Iris pigment epithelial cell (primary cell): ENCODE data around the gene NIPBL.
"Not testable (repeated sequence)": the region's sequence is repeated elsewhere in the genome, so short reads cannot be mapped to it uniquely, and the experiment has no call there.

Experiments used
- DNase-seq: peaks from one replicate; pipeline ENCODE4 v3.0.0-alpha.2; 2011; ENCODE audit warnings: low read depth

Gene NIPBL

DNA sequence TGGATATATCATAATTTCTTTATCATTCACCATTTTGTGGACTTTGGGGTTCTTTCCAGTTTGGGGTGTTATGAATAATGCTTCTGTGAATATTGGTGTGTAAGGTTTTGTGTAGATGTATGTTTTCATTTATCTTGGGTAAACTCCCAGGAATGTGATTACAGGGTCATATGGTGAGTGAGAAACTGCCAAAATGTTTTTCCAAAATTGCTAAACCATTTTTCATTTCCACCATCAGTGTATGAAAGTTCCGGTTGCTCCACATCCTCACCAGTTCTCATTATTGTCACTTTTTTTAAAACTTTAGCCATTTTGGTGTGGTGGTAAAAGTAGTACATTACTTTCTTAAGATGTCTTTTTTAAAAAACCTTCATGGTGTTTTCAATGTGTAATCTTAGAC, 152.9 kb downstream of the NIPBL start:
- peak; percentile 20 for DNase-seq

- no peak for DNase-seq
Observed at GRCh38 chr5:37034955-37035354, 158.4 kb downstream of the NIPBL start.

- no peak for DNase-seq
Observed at GRCh38 chr5:37037840-37038239, 161.3 kb downstream of the NIPBL start.

DNA sequence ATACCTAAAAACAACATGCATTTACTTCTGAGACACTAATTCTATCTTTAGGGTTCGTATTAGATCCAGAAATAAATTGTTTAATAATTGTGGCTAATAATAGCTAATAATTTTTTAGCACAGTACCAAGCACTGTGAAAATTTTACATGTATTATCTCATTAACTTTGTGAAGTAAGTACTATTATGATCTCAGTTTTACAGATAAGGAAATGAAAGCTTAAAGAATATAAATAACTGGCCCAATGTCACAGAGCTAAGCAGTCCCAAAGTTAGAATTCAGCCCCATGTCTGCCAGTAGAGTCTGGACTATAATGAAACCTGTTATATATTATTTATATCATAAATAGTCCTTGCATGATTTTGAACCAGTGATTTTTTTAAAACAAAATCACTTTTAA, 163.3 kb downstream of the NIPBL start:
- no peak for DNase-seq

DNA sequence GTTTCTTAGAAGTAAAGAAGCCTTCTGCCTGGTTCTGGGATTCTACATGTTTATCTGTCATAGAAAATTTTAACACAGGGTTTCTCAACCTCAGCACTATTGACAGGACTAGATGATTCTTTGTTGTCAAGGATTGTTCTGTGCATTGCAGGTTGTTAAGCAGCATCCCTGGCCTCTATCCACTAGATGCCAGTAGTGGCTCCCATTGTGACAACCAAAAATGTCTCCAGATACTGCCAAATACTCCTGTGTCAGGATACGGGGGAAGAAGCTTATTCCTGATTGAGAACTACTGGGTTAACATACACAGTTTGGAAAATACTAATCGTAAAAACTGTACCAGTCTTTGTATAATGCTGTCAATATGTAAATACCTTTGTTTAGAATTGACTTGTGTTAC, 167.1 kb downstream of the NIPBL start:
- peak; percentile 5 for DNase-seq

GRCh38 chr5:37044120-37044519, 167.6 kb downstream of the NIPBL start:
- DNase-seq, result no peak

GRCh38 chr5:37045703-37046102, 169.1 kb downstream of the NIPBL start:
- no peak for DNase-seq

GRCh38 chr5:37047947-37048346, 171.4 kb downstream of the NIPBL start:
- DNase-seq, result no peak

DNA sequence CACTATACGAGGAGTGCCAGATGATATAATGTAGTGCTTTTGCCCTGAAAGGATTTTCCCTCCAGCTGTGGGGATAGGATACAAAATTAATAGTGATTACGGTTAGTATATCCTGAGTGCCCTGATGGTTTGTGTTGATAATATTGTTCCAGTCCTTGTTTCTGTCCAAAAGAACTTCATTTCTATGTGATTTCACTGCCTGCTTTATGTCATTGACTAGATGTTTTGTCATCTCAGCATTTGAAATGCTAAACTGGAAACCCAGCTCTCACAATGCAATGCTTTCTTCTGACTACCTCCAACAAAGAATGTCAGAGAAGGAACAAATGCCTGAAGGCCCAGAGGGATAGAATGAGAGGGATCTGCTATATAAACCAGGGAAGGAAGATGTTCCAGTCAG, 177.8 kb downstream of the NIPBL start:
- no peak for DNase-seq

GRCh38 chr5:37055383-37055990, 178.9 kb downstream of the NIPBL start:
- DNase-seq, result no peak

- no peak for DNase-seq
Observed at GRCh38 chr5:37056762-37057161, 180.2 kb downstream of the NIPBL start.

DNA sequence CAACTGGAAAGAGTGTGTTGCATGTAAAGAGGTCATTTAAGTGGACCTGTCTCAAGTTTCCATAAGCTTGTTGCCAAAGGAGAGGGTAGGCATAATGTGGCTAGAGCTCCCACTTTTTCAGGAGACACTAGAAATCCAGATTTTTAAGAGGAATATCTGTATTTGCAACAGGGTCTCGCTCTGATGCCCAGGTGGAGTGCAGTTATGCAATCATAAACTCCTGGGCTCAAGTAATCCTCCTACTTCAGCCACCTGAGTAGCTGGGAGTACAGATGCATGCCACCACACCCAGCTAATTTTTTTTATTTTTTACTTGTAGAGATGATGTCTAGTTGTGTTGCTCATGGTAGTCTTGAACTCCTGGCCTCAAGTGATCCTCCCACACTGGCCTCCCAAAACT, 183.5 kb downstream of the NIPBL start:
- DNase-seq, result no peak

DNA sequence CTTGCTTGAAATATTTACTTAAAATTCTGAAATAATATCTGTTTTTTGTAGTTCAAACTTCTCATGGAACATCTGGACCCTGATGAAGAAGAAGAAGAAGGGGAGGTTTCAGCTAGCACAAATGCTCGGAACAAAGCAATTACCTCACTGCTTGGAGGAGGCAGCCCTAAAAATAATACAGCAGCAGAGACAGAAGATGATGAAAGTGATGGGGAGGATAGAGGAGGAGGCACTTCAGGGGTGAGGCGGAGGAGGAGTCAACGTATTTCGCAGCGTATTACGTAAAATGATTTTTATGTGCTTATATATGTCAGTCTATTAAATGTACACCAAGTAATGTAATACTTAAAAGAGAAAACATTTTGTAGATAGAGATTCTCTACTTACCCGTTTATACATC, 187.2 kb downstream of the NIPBL start:
- DNase-seq, result no peak

GRCh38 chr5:37064442-37064841, 187.9 kb downstream of the NIPBL start:
- DNase-seq, result no peak

- no peak for DNase-seq
Observed at GRCh38 chr5:37071487-37071886, 194.9 kb downstream of the NIPBL start.

GRCh38 chr5:37071901-37072581, 195.5 kb downstream of the NIPBL start:
- peak; percentile 96 for DNase-seq

- DNase-seq, result peak; percentile 25
Observed at GRCh38 chr5:37075399-37075950, 198.9 kb downstream of the NIPBL start.

GRCh38 chr5:37077146-37077545, 200.6 kb downstream of the NIPBL start:
- DNase-seq, result no peak

DNA sequence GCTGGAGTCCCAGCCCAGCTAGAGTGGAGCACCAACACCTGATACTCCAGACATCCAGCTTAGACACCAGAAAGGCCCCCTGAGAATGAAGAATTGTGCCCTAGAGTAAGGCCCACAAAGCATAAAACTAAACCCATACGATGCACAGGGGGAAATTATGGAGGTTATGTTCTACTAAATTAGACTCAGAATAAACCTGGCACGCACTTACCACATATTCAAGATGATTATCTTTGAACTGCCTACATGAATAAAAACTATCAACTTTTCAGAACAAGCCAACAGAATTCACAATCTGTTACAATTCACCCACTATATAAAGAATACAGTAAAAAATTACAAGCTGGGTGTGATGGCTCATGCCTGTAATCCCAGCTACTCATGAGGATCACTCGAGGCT, 204.1 kb downstream of the NIPBL start:
- no peak for DNase-seq

DNA sequence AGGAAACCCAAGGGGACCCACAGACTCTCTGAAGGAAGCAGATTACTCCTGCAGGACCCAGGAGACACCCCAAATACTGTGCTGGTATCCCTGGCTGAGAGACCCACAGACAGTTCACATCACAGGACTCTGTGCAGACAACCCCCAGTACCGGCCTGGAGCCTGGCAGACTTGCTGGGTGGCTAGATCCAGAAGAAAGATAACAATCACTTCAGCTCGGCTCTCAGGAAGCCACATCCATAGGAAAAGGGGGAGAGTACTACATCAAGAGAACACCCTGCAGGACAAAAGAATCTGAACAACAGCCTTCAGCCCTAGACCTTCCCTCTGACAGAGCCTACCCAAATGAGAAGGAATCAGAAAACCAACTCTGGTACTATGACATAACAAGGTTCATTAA, 206.4 kb downstream of the NIPBL start:
- DNase-seq, result not testable (repeated sequence)

- DNase-seq, result peak; percentile 70
Observed at GRCh38 chr5:37086026-37086425, 209.5 kb downstream of the NIPBL start.

GRCh38 chr5:37086466-37087173, 210.1 kb downstream of the NIPBL start:
- DNase-seq, result peak; percentile 94

DNA sequence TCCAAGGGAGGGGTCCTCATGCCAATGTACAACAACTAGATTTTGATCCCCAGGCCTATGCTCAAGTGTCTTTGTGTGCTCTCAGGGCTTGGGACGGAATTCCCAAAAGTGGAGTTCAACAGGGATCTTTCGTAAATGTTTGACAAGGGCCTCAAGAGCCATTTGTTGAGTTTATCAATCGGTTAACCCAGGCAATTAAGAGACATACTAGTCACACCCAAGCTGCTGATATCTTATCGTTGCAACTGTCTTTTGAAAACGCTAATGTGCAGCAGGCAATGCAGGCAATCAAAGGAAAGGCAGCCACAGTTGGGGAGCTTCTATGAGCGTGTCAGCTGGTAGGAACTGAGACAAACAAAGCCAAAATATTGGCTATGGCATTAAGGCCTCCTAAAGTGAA, 211.4 kb downstream of the NIPBL start:
- no peak for DNase-seq
